Effector memory CD4-positive, alpha-beta T cell (primary cell): ENCODE data around the gene FBLN1.
"Not testable (repeated sequence)": the region's sequence is repeated elsewhere in the genome, so short reads cannot be mapped to it uniquely, and the experiment has no call there.

Experiments
- DNase-seq, 3 donors: peaks; one replicate each; pipeline ENCODE4 v3.0.0-alpha.2; 2020
- H3K27ac ChIP-seq: 2 replicates; pipeline ENCODE4 v1.7.0; 2013; ENCODE audit warnings: mild to moderate bottlenecking, low read length, moderate library complexity; ENCODE audit not compliant: insufficient read depth, poor library complexity, severe bottlenecking
- H3K27me3 ChIP-seq: replicated peaks from 2 replicates; pipeline ENCODE4 v1.7.0; 2013; ENCODE audit warnings: mild to moderate bottlenecking, low read length; ENCODE audit not compliant: insufficient read depth, control insufficient read depth, poor library complexity, severe bottlenecking
- H3K36me3 ChIP-seq: 2 replicates; pipeline ENCODE4 v1.7.0; 2013; ENCODE audit warnings: mild to moderate bottlenecking, low read length, moderate library complexity; ENCODE audit not compliant: control insufficient read depth, insufficient read depth
- H3K4me1 ChIP-seq: 2 replicates; pipeline ENCODE4 v1.7.0; 2013; ENCODE audit warnings: low read length, mild to moderate bottlenecking; ENCODE audit not compliant: control insufficient read depth, insufficient read depth, poor library complexity, severe bottlenecking
- H3K4me3 ChIP-seq: 2 replicates; pipeline ENCODE4 v1.7.0; 2013; ENCODE audit warnings: low read length, low read depth, mild to moderate bottlenecking; ENCODE audit not compliant: insufficient read depth, poor library complexity, severe bottlenecking
- H3K9me3 ChIP-seq: 2 replicates; pipeline ENCODE4 v1.7.0; 2013; ENCODE audit warnings: mild to moderate bottlenecking, low read length, moderate library complexity; ENCODE audit not compliant: control insufficient read depth

FBLN1 gene

DNA sequence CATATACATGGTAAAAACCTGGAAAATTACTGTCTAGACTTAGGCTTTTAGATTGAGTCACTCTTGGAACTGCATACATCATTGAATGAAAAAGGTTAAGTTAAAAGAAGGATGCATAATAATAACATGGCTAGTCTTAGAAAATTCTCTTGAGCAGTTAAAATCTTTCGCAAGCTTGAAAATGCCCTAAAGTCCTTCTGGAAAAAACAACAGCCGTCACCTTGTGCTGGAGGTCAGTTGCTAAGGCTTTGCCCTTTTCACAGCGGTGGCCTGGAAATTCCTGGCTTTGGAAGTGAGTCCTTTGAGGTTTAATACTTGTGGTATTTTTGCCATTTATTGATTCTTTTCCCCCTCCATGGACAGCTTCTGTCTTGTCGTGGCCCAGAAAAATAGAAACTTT lies 17.4 kb upstream of the FBLN1 start:
- no peaks in the 10 kb centered on the region for H3K27me3 ChIP-seq
- H3K36me3 ChIP-seq: no peaks in the 10 kb centered on the region
- DNase-seq: no peak
- H3K27ac ChIP-seq: no peak overlapping the region
- H3K4me3 ChIP-seq: no peak overlapping the region
- H3K9me3 ChIP-seq: no peaks in the 10 kb centered on the region
- H3K4me1 ChIP-seq: no peaks in the 10 kb centered on the region

DNA sequence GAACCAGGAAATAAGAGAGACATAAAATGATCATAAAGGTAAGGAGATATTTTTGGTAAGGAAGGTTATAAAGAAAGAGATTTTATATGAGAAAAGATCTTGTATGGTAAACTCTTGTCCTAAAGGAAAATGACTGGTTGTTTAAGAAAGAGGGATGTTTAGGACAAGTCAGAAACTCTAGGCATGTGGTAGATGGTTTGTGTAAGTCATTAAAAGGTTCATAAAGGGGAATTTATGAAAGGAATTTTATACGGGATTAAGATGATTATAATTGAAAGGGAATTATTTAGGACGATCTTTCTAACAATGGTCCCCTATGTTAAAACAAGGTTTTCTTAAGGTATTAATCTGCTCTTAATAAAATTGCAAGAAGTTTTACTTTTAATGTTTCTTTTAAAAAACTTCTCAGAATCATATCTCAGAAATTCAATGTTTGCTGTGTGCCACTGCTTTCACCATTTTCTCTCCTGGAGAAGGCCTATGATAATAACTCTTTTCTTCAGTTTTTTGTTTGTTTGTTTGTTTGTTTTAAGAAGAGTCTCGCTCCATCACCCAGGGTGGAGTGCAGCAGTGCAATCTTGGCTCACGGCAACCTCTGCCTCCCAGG lies 13.8 kb upstream of the FBLN1 start:
- no peak for DNase-seq
- Histone ChIP-seq H3K36me3 (no peaks in the 10 kb centered on the region), H3K4me1 (no peaks in the 10 kb centered on the region), H3K4me3 (no peak overlapping the region), H3K27ac (no peak overlapping the region), H3K9me3 (no peaks in the 10 kb centered on the region), H3K27me3 (no peaks in the 10 kb centered on the region)

DNA sequence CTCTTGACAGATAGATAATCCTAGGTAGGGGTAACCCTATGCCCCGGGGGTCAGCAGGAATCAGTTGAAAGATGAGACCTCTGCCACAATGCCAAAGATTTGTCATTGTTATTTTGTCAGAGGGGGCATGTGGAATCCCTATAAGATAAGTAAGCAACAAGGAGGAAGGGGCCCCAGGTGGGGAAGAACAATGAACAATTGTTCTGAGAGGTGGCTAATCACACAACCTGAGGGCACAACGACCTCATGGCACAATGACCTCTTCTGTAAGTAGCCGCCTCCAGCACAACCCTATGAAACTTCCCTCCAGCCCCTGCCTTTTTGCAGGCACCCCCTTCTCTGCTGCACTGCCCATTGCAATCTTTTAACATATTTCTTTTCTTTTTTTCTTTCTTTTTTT lies 11.8 kb upstream of the FBLN1 start:
- DNase-seq: no peak
- H3K27ac ChIP-seq: no peak overlapping the region
- no peak overlapping the region for H3K4me3 ChIP-seq
- H3K4me1 ChIP-seq: no peaks in the 10 kb centered on the region
- H3K27me3 ChIP-seq: no peaks in the 10 kb centered on the region
- H3K36me3 ChIP-seq: no peaks in the 10 kb centered on the region
- no peaks in the 10 kb centered on the region for H3K9me3 ChIP-seq

DNA sequence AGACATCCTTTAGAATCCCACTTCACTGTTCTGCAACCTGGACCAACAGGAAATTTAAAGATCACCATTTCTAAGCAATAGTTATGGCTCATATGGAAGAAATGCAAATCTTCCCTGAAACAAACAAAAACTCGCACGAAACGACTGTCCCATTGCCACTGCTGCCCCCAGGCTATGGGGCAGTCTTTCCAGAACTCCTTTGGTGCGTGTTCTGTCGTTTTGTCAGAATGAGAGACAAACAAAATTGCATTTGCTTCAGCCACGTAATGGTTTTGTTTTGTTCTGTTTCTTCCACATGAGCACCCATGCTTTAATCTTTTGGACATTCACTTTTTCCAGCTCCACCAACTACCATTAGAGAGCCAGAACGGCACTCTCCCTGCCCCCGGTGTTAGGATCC lies 10.8 kb upstream of the FBLN1 start:
- no peak for DNase-seq
- H3K4me1 ChIP-seq: no peaks in the 10 kb centered on the region
- H3K27ac ChIP-seq: no peak overlapping the region
- H3K4me3 ChIP-seq: no peak overlapping the region
- H3K27me3 ChIP-seq: no peaks in the 10 kb centered on the region
- H3K36me3 ChIP-seq: no peaks in the 10 kb centered on the region
- no peaks in the 10 kb centered on the region for H3K9me3 ChIP-seq

DNA sequence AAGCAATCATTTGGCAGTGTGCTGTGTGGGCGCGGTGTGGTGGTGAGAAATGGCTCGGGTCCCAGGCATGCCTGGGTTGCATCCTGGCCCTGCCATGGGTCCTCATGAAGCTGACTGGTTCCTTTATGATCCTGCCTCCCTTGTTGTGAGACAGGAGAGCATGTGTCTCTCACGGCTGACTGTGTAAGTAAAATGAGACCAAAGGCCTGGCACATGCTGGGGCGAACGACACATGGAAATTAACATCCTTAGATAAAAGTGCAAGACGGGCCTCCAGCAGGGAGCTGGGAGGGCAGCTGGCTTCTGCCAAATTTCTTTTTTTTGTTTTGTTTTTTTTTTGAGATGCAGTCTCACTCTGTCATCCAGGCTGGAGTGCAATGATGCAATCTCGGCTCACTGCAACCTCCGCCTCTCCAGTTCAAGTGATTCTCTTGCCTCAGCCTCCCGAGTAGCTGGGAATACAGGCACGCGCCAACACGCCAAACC lies 9.4 kb upstream of the FBLN1 start:
- no peaks in the 10 kb centered on the region for H3K27me3 ChIP-seq
- no peaks in the 10 kb centered on the region for H3K9me3 ChIP-seq
- no peaks in the 10 kb centered on the region for H3K4me1 ChIP-seq
- no peak overlapping the region for H3K27ac ChIP-seq
- no peak for DNase-seq
- no peak overlapping the region for H3K4me3 ChIP-seq
- H3K36me3 ChIP-seq: no peaks in the 10 kb centered on the region

DNA sequence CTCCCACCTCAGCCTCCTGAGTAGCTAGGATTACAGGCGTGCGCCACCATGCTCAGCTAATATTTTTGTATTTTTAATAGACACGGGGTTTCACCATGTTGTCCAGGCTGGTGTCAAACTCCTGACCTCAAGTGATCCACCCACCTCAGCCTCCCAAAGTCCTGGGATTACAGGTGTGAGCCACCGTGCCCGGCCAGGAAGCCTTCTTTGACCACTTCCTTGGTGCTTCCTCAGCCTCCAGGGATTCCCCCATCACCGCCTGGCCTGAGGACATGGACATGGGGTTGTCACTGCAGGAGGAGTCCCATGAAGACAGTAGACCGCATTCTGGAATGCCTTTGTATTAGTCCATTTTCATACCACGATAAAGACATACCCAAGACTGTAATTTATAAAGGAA lies 8.4 kb upstream of the FBLN1 start:
- not testable (repeated sequence) for H3K27ac ChIP-seq, H3K9me3 ChIP-seq, H3K4me3 ChIP-seq, H3K36me3 ChIP-seq, DNase-seq, H3K27me3 ChIP-seq, H3K4me1 ChIP-seq

DNA sequence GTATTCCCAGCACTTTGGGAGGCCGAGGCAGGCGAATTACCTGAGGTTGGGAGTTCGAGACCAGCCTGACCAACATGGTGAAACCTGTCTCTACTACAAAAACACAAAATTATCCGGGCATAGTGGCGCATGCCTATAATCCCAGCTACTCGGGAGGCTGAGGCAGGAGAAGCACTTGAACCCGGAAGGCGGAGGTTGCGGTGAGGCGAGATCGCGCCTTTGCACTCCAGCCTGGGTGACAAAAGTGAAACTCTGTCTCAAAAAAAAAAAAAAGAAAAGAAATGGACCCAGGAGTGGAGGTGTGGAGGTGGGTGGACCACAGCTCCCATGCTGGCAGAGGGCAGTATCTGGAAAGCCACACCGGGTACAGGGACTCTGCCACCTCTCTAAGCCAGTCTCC lies 7.1 kb upstream of the FBLN1 start:
- H3K4me1 ChIP-seq, H3K36me3 ChIP-seq, H3K27me3 ChIP-seq, H3K4me3 ChIP-seq, H3K9me3 ChIP-seq, H3K27ac ChIP-seq, DNase-seq: not testable (repeated sequence)

DNA sequence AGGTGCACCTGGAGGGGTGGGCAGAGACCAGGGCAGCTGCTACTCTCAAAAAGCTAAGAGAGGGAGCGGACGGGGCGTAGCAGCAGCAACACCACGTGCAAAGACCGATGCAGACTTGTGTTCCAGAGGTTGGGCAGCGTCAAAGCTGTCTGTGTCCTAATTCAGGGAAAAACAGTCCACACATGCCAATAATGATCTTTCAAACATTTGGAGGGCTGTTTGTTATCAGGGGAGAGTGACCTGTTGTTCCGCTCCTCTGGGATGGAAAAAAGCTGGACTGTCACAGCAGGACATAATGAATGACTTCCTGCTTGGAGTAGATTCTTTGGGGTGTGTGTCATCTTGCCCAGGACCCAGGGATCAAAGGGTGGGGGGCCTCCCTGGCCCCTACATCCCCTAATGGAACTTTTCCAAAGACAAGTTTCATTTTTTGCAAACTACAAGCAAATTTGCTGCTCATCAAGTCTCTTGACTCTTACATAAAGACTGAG lies 6.2 kb upstream of the FBLN1 start:
- Histone ChIP-seq H3K27me3 (no peaks in the 10 kb centered on the region), H3K36me3 (no peaks in the 10 kb centered on the region), H3K4me1 (no peaks in the 10 kb centered on the region)

DNA sequence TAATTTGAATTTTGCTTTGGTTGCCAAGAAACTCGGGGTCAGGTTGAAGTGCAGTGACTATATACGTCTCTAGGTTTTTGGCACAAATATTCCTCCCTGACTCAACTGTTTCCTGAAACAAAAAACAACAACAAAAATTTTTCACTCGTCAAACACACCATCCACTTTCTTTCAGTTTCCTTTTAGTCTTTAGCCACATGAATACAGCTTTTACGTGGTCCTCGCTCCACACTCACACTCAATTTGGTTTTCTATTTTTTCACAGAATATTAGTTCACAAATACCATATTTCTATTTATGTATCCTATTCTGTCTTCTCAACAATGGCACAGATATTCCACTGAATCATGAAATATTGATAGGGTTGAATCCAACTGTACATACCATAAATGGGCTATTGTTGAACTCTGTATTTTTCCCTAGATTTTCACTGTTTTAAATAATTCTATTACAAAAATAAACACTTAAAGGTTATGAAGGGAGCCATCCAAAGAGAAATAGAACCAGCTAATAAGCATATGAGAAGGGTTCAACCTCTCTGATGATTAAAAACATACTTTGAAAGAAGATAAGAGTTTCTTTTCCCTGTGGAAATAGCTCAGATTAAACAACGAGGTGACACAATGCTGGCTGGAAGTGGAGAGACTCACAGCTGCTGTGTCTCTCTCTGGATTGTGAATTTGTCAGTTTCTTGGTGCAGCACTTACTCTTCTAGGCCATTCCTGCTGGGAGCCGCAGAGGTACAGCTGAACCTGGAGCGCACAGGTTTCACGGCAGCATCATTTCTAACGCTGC lies 5.1 kb upstream of the FBLN1 start:
- H3K4me1 ChIP-seq: no peaks in the 10 kb centered on the region
- H3K4me3 ChIP-seq: no peak overlapping the region
- DNase-seq: no peak
- no peaks in the 10 kb centered on the region for H3K36me3 ChIP-seq
- no peak overlapping the region for H3K27ac ChIP-seq
- H3K27me3 ChIP-seq: peaks cover 5% of the 10 kb centered on the region
- H3K9me3 ChIP-seq: no peaks in the 10 kb centered on the region

More for the DNA sequence above, 6.2 kb upstream of the FBLN1 start:
- H3K4me3 ChIP-seq: no peak overlapping the region
- H3K9me3 ChIP-seq: no peaks in the 10 kb centered on the region
- no peak for DNase-seq
- no peak overlapping the region for H3K27ac ChIP-seq

DNA sequence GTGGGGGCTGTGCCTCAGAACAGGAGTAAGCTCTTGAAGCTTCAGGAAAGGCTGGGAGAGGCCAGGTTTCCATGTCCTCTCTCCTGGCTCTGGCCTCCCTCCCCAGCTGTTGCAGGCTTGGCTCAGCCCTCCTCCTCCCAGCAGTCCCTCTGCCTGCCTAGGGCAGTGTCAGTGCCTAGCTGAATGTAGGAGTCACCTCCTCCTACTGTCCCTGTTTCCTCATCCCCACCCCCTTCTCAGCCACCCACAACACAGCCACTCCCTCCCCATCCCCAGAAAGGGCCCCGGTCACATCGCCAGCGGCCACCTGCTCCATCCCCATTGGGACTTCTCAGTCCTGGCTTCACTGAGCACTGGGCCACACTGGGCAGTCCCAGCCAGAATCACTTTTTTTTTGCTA lies 2.9 kb upstream of the FBLN1 start:
- H3K4me1 ChIP-seq: peaks cover 6% of the 10 kb centered on the region
- no peaks in the 10 kb centered on the region for H3K36me3 ChIP-seq
- H3K27ac ChIP-seq: no peak overlapping the region
- no peaks in the 10 kb centered on the region for H3K9me3 ChIP-seq
- no peak overlapping the region for H3K4me3 ChIP-seq
- peaks cover 11% of the 10 kb centered on the region for H3K27me3 ChIP-seq
- no peak for DNase-seq
